OCI-LY1 (cell line): ENCODE results near the gene CNN3.

ENCODE experiments used
- EZH2 ChIP-seq: fragments of 200-600 bp; sonication (generic), shearing (Covaris generic); IDR thresholded peaks from 2 replicates; pipeline ENCODE4 v1.8.0; 2017; ENCODE audit warnings: borderline replicate concordance, mixed run types, mild to moderate bottlenecking, antibody characterized with exemption, low read length, moderate library complexity, mixed read lengths
- TF ChIP-seq, protein P1 (sequence below): fragments of 200-600 bp; sonication (generic), shearing (Covaris generic); IDR thresholded peaks from 2 replicates; pipeline ENCODE4 v1.5.1; 2017; ENCODE audit warnings: mild to moderate bottlenecking, antibody characterized with exemption, low read length, moderate library complexity, mixed read lengths

GRCh38 chr1:94922761-94923331 lies 4.1 kb downstream of the CNN3 start:
- TF ChIP-seq, protein P1, sequence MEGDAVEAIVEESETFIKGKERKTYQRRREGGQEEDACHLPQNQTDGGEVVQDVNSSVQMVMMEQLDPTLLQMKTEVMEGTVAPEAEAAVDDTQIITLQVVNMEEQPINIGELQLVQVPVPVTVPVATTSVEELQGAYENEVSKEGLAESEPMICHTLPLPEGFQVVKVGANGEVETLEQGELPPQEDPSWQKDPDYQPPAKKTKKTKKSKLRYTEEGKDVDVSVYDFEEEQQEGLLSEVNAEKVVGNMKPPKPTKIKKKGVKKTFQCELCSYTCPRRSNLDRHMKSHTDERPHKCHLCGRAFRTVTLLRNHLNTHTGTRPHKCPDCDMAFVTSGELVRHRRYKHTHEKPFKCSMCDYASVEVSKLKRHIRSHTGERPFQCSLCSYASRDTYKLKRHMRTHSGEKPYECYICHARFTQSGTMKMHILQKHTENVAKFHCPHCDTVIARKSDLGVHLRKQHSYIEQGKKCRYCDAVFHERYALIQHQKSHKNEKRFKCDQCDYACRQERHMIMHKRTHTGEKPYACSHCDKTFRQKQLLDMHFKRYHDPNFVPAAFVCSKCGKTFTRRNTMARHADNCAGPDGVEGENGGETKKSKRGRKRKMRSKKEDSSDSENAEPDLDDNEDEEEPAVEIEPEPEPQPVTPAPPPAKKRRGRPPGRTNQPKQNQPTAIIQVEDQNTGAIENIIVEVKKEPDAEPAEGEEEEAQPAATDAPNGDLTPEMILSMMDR: no peak
- TF ChIP-seq EZH2: no peak
